COLO829 (cell line): ENCODE measurements around the gene PPM1G.
"Not testable (repeated sequence)": the region's sequence is repeated elsewhere in the genome, so short reads cannot be mapped to it uniquely, and the experiment has no call there.

ENCODE experiments used
- DNase-seq: peaks from one replicate; pipeline ENCODE4 v3.0.0; 2012; ENCODE audit warnings: low spot score

PPM1G gene

GRCh38 chr2:27409321-27410073 is at the start of gene PPM1G:
TSS of gene PPM1G (minus strand) at chr2:27409591. CDS start at chr2:27409422, 169 bp downstream.
- DNase-seq: peak; percentile 87

- DNase-seq: no peak
Observed at GRCh38 chr2:27453968-27454367, 44.6 kb upstream of the PPM1G start.

GRCh38 chr2:27451095-27451494 is 41.7 kb upstream of the PPM1G start:
- no peak for DNase-seq

- no peak for DNase-seq
Observed at GRCh38 chr2:27448381-27448780, 39.0 kb upstream of the PPM1G start.

GRCh38 chr2:27446057-27446456 is 36.7 kb upstream of the PPM1G start:
- no peak for DNase-seq

GRCh38 chr2:27445615-27446014 is 36.2 kb upstream of the PPM1G start:
- DNase-seq: no peak

GRCh38 chr2:27445155-27445554 is 35.8 kb upstream of the PPM1G start:
- no peak for DNase-seq

- DNase-seq: no peak
Observed at GRCh38 chr2:27442920-27443282, 33.5 kb upstream of the PPM1G start.

- no peak for DNase-seq
Observed at GRCh38 chr2:27441958-27442919, 32.8 kb upstream of the PPM1G start, which contains the start of gene KRTCAP3. TSS of gene KRTCAP3 (plus strand) at chr2:27442381. CDS start at chr2:27442413, 32 bp downstream.

GRCh38 chr2:27441226-27441926 is 32.0 kb upstream of the PPM1G start:
- DNase-seq: no peak

- DNase-seq: no peak
Observed at GRCh38 chr2:27435628-27436027, 26.2 kb upstream of the PPM1G start.

GRCh38 chr2:27431395-27431794 is 22.0 kb upstream of the PPM1G start:
- DNase-seq: no peak

GRCh38 chr2:27428978-27429541 is 19.7 kb upstream of the PPM1G start:
- DNase-seq: peak; percentile 76

GRCh38 chr2:27428213-27428977 is 19.0 kb upstream of the PPM1G start, which contains the start of gene NRBP1:
TSS of gene NRBP1 (plus strand) at chr2:27428631. CDS start at chr2:27433274, 4,643 bp downstream.
- peak; percentile 84 for DNase-seq

GRCh38 chr2:27427863-27428212 is 18.4 kb upstream of the PPM1G start:
- DNase-seq: no peak

GRCh38 chr2:27425039-27425438 is 15.6 kb upstream of the PPM1G start:
- DNase-seq: not testable (repeated sequence)

- DNase-seq: no peak
Observed at GRCh38 chr2:27422958-27423357, 13.6 kb upstream of the PPM1G start.

- DNase-seq: no peak
Observed at GRCh38 chr2:27421660-27422250, 12.4 kb upstream of the PPM1G start.

- no peak for DNase-seq
Observed at GRCh38 chr2:27420996-27421395, 11.6 kb upstream of the PPM1G start.

GRCh38 chr2:27416151-27416550 is 6.8 kb upstream of the PPM1G start:
- DNase-seq: no peak
